ENCODE results near the gene NQO2. TPM values are rescaled to one million over a fixed set of nuclear protein-coding genes. Genes with fewer than 3 reads are reported as not detected.

The NQO2 gene
- total and polyA plus RNA-seq, 2 of the 13 experiments (the other 11 are each of a cell fraction or from before 2014, with no cell fraction given), result 32.2 to 56.5 TPM

DNA sequence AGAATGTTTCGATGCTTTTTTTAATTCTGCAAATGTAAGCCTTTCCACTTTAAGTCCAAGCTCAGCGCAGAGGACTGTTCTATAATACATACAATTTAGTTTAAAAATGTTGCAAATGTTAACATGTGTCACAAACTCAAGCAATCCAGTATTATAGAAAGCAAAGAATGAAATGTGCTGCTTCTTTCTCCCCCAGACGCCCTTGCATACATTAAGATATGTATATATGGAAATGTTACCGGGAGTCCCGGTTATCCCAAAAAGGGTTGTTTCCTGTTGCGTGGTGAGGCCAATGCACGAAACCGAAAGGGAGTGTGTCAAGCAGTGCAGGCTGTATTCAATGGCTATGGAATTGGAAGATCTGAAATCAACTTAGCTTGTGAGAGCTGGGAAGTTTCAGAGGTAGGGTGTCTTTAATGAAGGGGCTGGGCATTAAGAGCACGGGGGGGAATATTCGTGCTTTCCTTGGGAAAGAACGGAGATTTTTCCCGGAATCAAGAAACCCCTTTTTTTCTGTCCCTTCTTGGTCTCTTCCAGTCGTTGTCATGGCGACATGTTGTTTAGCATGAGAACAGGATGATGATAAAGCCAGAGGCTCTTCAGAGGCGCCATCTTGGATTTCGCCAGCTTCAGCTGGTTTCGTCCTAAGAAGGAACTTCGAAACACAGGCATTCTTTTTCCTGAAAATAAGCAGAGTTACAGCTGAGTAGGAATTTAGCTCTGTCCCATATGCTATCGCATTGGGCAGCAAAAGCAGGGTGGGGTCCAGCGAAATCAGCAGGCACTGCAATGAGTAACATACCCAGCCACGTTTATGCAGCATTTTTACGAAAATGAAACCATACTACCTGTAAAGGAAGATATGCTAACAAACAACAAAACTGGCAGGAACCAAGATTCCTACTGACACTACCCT, 10.1 kb upstream of the NQO2 start (continued):
- no peak; the same call in 1 of the 2 replicates for TF ChIP-seq ZNF256 (CRISPR knock-in tag; conservative IDR thresholded peaks at IDR 0.05)
- TF ChIP-seq, protein P1, sequence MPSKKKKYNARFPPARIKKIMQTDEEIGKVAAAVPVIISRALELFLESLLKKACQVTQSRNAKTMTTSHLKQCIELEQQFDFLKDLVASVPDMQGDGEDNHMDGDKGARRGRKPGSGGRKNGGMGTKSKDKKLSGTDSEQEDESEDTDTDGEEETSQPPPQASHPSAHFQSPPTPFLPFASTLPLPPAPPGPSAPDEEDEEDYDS (CRISPR knock-in tag; IDR thresholded peaks at IDR 0.05), result peak; percentile 91
- peak; percentile 99 for TF ChIP-seq FOXK2 (IDR thresholded peaks at IDR 0.05)
- no peak; the same call in 1 of the 2 replicates for TF ChIP-seq ZSCAN22 (CRISPR knock-in tag; IDR thresholded peaks at IDR 0.05)
- no peak for TF ChIP-seq RNF2 (conservative IDR thresholded peaks at IDR 0.05; ENCODE audit: low read depth)
- TF ChIP-seq EEA1 (CRISPR knock-in tag; IDR thresholded peaks at IDR 0.05; ENCODE audit: borderline replicate concordance), result no peak
- no peak for TF ChIP-seq MED8 (CRISPR knock-in tag; IDR thresholded peaks at IDR 0.05; ENCODE audit: insufficient replicate concordance)
- peak; percentile 49; the same call in 1 of the 2 replicates for TF ChIP-seq MED1 (CRISPR knock-in tag; IDR thresholded peaks at IDR 0.05)
- TF ChIP-seq ZFP82 (CRISPR knock-in tag; IDR thresholded peaks at IDR 0.05; ENCODE audit: borderline replicate concordance), result no peak; the same call in 1 of the 2 replicates
- no peak for TF ChIP-seq GTF3A (CRISPR knock-in tag; conservative IDR thresholded peaks at IDR 0.05)
- no peak for TF ChIP-seq ZNF30 (CRISPR knock-in tag; IDR thresholded peaks at IDR 0.05)
- TF ChIP-seq NRL (CRISPR knock-in tag; IDR thresholded peaks at IDR 0.05; ENCODE audit: borderline replicate concordance), result no peak
- TF ChIP-seq FOXK1 (CRISPR knock-in tag; IDR thresholded peaks at IDR 0.05; ENCODE audit: borderline replicate concordance, low read depth), result peak; percentile 75; the same call in 1 of the 2 replicates
- no peak for TF ChIP-seq KIAA2018 (CRISPR knock-in tag; IDR thresholded peaks at IDR 0.05; ENCODE audit: borderline replicate concordance)
- TF ChIP-seq CEBPZ (IDR thresholded peaks at IDR 0.05; ENCODE audit: low read length), result no peak
- no peak for TF ChIP-seq ZNF570 (CRISPR knock-in tag; IDR thresholded peaks at IDR 0.05; ENCODE audit: borderline replicate concordance)
- TF ChIP-seq CEBPG (CRISPR knock-in tag; IDR thresholded peaks at IDR 0.05), result no peak; the same call in 1 of the 2 replicates
